K562 (cell line): ENCODE measurements around the gene CCDC97. TPM values are rescaled to one million over a fixed set of nuclear protein-coding genes. Genes with fewer than 3 reads are reported as not detected.

Experiments used
- BHLHE40 ChIP-seq: IDR thresholded peaks from 2 replicates; pipeline ENCODE4 v1.6.1; 2011; ENCODE audit warnings: low read length, improper control_type of control experiment
- CCNT2 ChIP-seq: IDR thresholded peaks from 2 replicates; pipeline ENCODE4 v1.6.1; 2011; ENCODE audit warnings: borderline replicate concordance, low read depth, mild to moderate bottlenecking, moderate library complexity, mixed read lengths, low read length; ENCODE audit not compliant: insufficient read length; ENCODE audit errors: extremely low read depth
- DIDO1 ChIP-seq: fragments of 450-650 bp; IDR thresholded peaks from 2 replicates; pipeline ENCODE4 v1.6.1; 2016; ENCODE audit warnings: low read depth, missing biosample characterization, missing genetic modification characterization
- EWSR1 ChIP-seq: fragments of 450-650 bp; IDR thresholded peaks from 2 replicates; pipeline ENCODE4 v1.6.1; 2018; ENCODE audit warnings: borderline replicate concordance, mild to moderate bottlenecking, low read depth, moderate library complexity; ENCODE audit not compliant: partially characterized antibody
- KLF6 ChIP-seq: fragments of 250-450 bp; sonication (Bioruptor Pico); IDR thresholded peaks from 2 replicates; pipeline ENCODE4 v1.4.0; 2020; ENCODE audit warnings: mild to moderate bottlenecking, moderate library complexity, borderline replicate concordance
- MECOM ChIP-seq: fragments of 250-450 bp; sonication (Bioruptor Pico); IDR thresholded peaks from 2 replicates; pipeline ENCODE4 v1.8.0; 2022; ENCODE audit warnings: inconsistent platforms
- SAP30 ChIP-seq: fragments of 200-600 bp; sonication (generic); IDR thresholded peaks from 2 replicates; pipeline ENCODE4 v1.6.1; 2012; ENCODE audit warnings: borderline replicate concordance, low read depth, mild to moderate bottlenecking, moderate library complexity, low read length, control low read depth, inconsistent platforms; ENCODE audit not compliant: insufficient read depth, poor library complexity, severe bottlenecking
- SMAD1 ChIP-seq: fragments of 150-350 bp; IDR thresholded peaks from 2 replicates; pipeline ENCODE4 v1.6.1; 2014; ENCODE audit warnings: low read length, low read depth; ENCODE audit not compliant: partially characterized antibody
- SPI1 ChIP-seq: IDR thresholded peaks from 2 replicates; pipeline ENCODE4 v1.6.1; 2011; ENCODE audit warnings: low read depth, low read length, control low read depth, borderline replicate concordance
- TRIM24 ChIP-seq, 2 experiments: fragments of 450-650 bp; IDR thresholded peaks; 2 replicates each; pipeline ENCODE4 v1.6.1; 2016
- TRIM25 ChIP-seq: fragments of 450-650 bp; IDR thresholded peaks from 2 replicates; pipeline ENCODE4 v1.7.0; 2016; ENCODE audit warnings: borderline replicate concordance
- ZBTB12 ChIP-seq: fragments of 250-450 bp; sonication (Bioruptor Pico); IDR thresholded peaks from 2 replicates; pipeline ENCODE4 v1.4.0; 2020
- ZBTB40 ChIP-seq, 2 experiments: fragments of 450-650 bp in 1 of 2; sonication (generic) in 1 of 2; formaldehyde crosslinking in 1 of 2; IDR thresholded peaks; 2 replicates each; pipeline versions ENCODE4 v1.7.1 to v1.9.0; 2016 to 2022; ENCODE audit warnings: inconsistent platforms in 1 of 2, mild to moderate bottlenecking in 1 of 2, missing genetic modification reagents in 1 of 2
- ZNF778 ChIP-seq: fragments of 450-650 bp; formaldehyde crosslinking; IDR thresholded peaks from 2 replicates; pipeline ENCODE4 v1.4.0; 2020; ENCODE audit warnings: mild to moderate bottlenecking, moderate library complexity
- polyA plus RNA-seq, 8 experiments: library from polyadenylated mRNA; depleted of rRNA in 4 of 8; stranded (reverse) in 5 of 8; unstranded in 3 of 8; fragments of >200 nt; fragmentation: Nextera tagmentation in 2 of 8; fragmentation: Illumina TruSeq in 1 of 8; extraction: Ambion mirVana in 2 of 8; extraction: Trizol in 1 of 8; gene quantifications; 2 replicates each; pipeline versions ENCODE4 v1.2.1 to v1.2.3, GENCODE V29; 2011 to 2014; ENCODE audit warnings: inconsistent platforms in 1 of 8, missing spikeins in 1 of 8
- total RNA-seq, 7 experiments: library from RNA; depleted of rRNA in 6 of 7; stranded (reverse); fragments of >200 nt in 6 of 7; fragmentation: Illumina TruSeq in 2 of 7; extraction: Trizol in 2 of 7; gene quantifications; 2 replicates each; pipeline versions ENCODE4 v1.2.1 to v1.2.3, GENCODE V29; 2011 to 2021; ENCODE audit warnings: low replicate concordance in 1 of 7

Gene CCDC97
- total and polyA plus RNA-seq, 9 of the 15 experiments (the other 6 are each of a cell fraction or from before 2014, with no cell fraction given): 0.60 to 16.5 (median 7.0) TPM

- TF ChIP-seq ZBTB40 (IDR thresholded peaks at IDR 0.05) (peak; percentile 89), ZBTB40 (CRISPR knock-in tag; IDR thresholded peaks at IDR 0.05) (0 out of 2 replicates have a peak, but pooled peaks have one; percentile 19), TRIM25 (peak; percentile 99), KLF6 (CRISPR knock-in tag) (peak; percentile 90; the same call in 1 of the 2 replicates), DIDO1 (0 out of 2 replicates have a peak, but pooled peaks have one; percentile 37), ZNF778 (CRISPR knock-in tag) (no peak), CCNT2 (peak; percentile 45), SAP30 (peak; percentile 44), SMAD1 (peak; percentile 21), TRIM24 (IDR thresholded peaks at IDR 0.05) (peak in 1 of 2 experiments; percentile 45; a peak in 1 of 4 replicates), BHLHE40 (peak; percentile 78), MECOM (CRISPR knock-in tag) (no peak), EWSR1 (no peak), SPI1 (peak; percentile 64; the same call in 1 of the 2 replicates), ZBTB12 (CRISPR knock-in tag) (peak; percentile 79)
Observed at GRCh38 chr19:41263850-41264580, 46.0 kb upstream of the CCDC97 start, which contains the start of gene HNRNPUL1 (continued).
